GM19023 (cell line): Measurements from ENCODE around the gene TSEN34.
A peak's percentile ranks its signal among the peaks of the same experiment; 100 is the strongest.

Experiments
- ATAC-seq: cut with Tn5 transposase; IDR thresholded peaks from one replicate; pipeline ENCODE4 v1.9.1; 2021; ENCODE audit warnings: mild to moderate bottlenecking, moderate library complexity; ENCODE audit not compliant: unreplicated experiment

Gene TSEN34

GRCh38 chr19:54191011-54191810 lies at the start of gene TSEN34:
TSEN34 (plus strand) TSS chr19:54191308; CDS start chr19:54191365, 57 bp downstream.
- ATAC-seq: peak; percentile 30

- no peak for ATAC-seq
These were observed 49.8 kb upstream of the TSEN34 start for GRCh38 chr19:54141356-54141755.

- no peak for ATAC-seq
These were observed 48.8 kb upstream of the TSEN34 start for GRCh38 chr19:54142166-54142780.

GRCh38 chr19:54145541-54146158 lies 45.5 kb upstream of the TSEN34 start:
- no peak for ATAC-seq

- no peak for ATAC-seq
These were observed 43.4 kb upstream of the TSEN34 start for GRCh38 chr19:54147676-54148075.

GRCh38 chr19:54148158-54148557 lies 43.0 kb upstream of the TSEN34 start:
- ATAC-seq: no peak

GRCh38 chr19:54149021-54149812 lies 41.9 kb upstream of the TSEN34 start:
- ATAC-seq: no peak

GRCh38 chr19:54151362-54152035 lies 39.6 kb upstream of the TSEN34 start:
- ATAC-seq: no peak

- ATAC-seq: no peak
These were observed 38.8 kb upstream of the TSEN34 start for GRCh38 chr19:54152267-54152666.

- ATAC-seq: no peak
These were observed 38.1 kb upstream of the TSEN34 start for GRCh38 chr19:54152878-54153524.

- no peak for ATAC-seq
These were observed 37.3 kb upstream of the TSEN34 start for GRCh38 chr19:54153731-54154326.

- ATAC-seq: no peak
These were observed 36.3 kb upstream of the TSEN34 start for GRCh38 chr19:54154603-54155345.

GRCh38 chr19:54155694-54156093 lies 35.4 kb upstream of the TSEN34 start:
- ATAC-seq: no peak

- ATAC-seq: no peak
These were observed 34.6 kb upstream of the TSEN34 start for GRCh38 chr19:54156490-54156889.

- ATAC-seq: no peak
These were observed 34.2 kb upstream of the TSEN34 start for GRCh38 chr19:54156953-54157352.

GRCh38 chr19:54158812-54159351 lies 32.2 kb upstream of the TSEN34 start:
- ATAC-seq: no peak

GRCh38 chr19:54159352-54160181 lies 31.5 kb upstream of the TSEN34 start, which contains the start of gene LENG1:
LENG1 (minus strand) TSS chr19:54159721; CDS start chr19:54159695, 26 bp downstream.
- peak; percentile 95 for ATAC-seq
